Skin epidermis (tissue), 12 donors: ENCODE measurements around the gene ATP2A2.
"Not testable (repeated sequence)": the region's sequence is repeated elsewhere in the genome, so short reads cannot be mapped to it uniquely, and the experiment has no call there.

Experiments
- H3K27ac ChIP-seq, 21 experiments: fragments of 200-600 bp; sonication (generic) in 11 of 21; one replicate each; pipeline ENCODE4 v1.5.0; 2020; ENCODE audit warnings: mild to moderate bottlenecking in 3 of 21, inconsistent platforms in 2 of 21, moderate library complexity in 2 of 21
- H3K4me3 ChIP-seq, 7 experiments: fragments of 200-600 bp; sonication (generic) in 2 of 7; one replicate each; pipeline ENCODE4 v1.5.0; 2020; ENCODE audit warnings: inconsistent platforms in 2 of 7, mild to moderate bottlenecking in 2 of 7, moderate library complexity in 1 of 7

The ATP2A2 gene

DNA sequence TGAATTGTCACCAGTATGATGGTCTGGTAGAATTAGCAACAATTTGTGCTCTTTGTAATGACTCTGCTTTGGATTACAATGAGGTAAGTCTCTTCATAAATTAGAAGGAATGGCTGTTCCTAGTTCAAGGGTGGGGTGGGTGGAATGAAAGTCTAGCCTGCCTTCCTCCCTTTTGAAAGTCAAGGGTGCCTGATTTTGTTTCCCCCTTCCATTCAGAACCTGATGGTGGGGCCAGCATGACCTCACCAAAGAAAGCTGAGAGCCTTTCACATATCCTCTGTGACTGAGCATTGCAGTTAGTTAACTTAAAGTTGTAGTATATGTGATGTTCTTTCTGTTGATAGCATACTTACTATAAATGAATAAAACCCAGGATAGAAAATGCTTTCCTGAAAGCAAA, 52.2 kb downstream of the ATP2A2 start:
- Histone ChIP-seq H3K4me3 (no peak overlapping the region), H3K27ac (no peak overlapping the region)

DNA sequence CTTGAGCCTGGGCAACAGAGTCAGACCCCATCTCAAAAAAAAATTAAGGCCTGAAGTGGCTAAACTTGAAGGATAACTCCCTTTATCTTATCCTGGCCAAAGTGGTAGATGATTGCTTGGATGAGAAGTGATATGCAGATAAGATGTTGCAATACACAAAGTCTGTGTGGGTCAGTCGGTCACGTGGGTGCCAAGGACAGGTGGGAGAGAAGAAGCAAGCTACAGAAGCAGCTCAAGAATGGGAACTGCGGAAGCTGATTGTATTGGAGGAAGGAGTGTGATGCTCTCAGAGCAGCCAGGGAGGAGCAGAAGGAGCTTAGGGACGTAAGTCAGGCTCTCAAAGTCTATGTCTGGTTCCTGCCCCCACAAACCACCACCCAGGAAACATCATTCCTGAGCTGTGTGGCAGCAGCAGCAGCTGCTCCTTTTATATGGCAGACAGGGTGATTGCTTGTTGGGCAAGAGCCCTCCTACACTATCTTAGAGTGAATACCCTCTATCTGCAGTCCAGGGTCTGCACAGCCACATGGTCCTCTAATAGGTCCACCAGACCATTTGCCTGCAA, 54.5 kb downstream of the ATP2A2 start:
- H3K27ac ChIP-seq, result peak overlapping the region in 3 of 21 experiments; percentile 17 to 56 (median 18)
- no peak overlapping the region for H3K4me3 ChIP-seq

DNA sequence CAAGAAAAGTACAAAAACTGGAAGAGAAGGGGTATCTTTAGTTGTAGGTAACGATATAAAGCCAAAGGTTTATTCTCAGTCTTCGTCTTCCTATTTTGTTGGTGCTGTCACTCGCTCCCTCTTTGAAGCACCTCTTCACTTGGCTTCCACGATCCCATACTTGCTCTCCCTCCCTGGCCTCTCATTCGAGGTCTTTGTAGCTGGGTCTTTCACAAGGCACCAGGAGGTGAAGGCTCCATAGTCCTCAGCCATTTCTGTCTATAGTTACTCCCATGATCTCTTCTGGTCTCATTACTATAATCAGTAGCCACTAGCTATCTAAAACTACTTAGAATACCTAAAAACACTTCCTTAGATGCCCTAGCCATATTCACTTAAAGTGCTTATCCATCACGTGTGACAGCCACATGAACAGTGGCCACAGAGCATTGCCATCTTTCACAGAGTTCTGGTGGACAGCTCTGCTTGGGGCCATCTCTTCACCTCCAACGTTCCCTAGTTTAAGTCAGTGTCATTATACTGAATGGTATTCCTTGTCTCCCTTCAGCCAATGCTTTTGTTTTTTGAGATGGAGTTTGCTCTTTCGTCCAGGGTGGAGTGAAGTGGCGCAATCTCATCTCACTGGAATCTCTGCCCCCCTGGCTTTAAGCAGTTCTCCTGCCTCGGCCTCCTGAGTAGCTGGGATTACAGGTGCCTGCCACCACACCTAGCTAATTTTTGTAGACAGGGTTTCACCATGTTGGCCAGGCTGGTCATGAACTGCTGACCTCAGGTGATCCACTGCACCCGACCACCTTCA, 57.1 kb downstream of the ATP2A2 start:
- Histone ChIP-seq H3K4me3 (no peak overlapping the region), H3K27ac (peak overlapping the region in 3 of 21 experiments; percentile 29 to 58 (median 45))

DNA sequence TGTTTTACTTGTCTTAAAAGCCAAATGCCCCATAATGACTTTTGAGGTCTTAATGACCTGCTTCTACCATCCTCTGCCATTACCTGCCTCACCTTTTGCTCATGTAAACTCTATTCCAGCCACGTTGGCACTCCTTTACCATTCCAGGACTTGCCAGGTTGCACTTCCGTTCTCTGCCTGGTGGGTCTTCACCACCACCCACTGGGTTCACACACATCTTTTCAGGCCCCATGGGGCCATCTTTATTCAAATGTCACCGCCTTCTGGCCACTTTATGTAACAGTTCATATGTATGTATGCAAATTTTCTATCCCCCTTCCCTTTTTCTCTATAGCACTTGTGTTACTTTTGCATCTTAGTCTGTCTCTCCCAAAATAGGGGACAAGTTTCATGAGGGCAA, 57.7 kb downstream of the ATP2A2 start:
- H3K27ac ChIP-seq, result peak overlapping the region in 3 of 21 experiments; percentile 29 to 58 (median 45)
- no peak overlapping the region for H3K4me3 ChIP-seq

DNA sequence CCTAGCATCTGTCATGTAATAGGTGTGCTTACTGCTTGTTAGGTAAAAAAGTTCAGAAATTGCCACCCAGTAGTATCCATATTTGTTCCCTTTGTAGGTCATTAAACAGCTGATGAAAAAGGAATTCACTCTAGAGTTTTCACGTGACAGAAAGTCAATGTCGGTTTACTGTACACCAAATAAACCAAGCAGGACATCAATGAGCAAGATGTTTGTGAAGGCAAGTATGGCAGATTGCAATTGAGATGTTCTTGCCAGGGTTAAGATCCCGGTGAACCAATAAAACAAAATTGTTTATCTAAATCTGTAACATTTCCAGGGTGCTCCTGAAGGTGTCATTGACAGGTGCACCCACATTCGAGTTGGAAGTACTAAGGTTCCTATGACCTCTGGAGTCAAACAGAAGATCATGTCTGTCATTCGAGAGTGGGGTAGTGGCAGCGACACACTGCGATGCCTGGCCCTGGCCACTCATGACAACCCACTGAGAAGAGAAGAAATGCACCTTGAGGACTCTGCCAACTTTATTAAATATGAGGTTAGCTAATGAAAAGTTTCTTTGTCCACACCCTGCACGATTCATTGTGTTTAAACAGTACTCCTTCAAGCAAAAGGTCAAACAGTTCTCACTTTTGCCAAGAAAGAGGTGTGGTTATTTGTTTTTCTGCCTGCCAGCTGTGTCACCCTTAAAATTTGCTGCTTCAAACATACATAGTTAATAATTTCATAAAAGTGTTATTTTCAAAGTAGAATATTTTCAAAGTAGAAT, 58.3 kb downstream of the ATP2A2 start:
- peak overlapping the region in 3 of 21 experiments; percentile 0 to 45 (median 29) for H3K27ac ChIP-seq
- no peak overlapping the region for H3K4me3 ChIP-seq

DNA sequence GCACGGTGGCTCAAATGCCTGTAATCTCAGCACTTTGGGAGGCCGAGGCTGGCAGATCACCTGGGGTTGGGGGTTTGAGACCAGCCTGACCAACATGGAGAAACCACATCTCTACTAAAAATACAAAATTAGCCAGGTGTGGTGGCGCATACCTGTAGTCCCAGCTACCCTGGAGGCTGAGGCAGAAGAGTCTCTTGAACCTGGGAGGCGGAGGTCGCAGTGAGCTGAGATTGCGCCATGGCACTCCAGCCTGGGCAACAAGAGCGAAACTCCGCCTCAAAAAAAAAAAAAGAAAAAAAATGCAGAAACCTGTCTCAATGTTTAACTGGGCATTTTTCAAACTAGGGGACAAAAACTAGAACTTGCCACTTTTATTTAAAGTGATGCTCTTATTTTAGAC, 59.2 kb downstream of the ATP2A2 start:
- H3K27ac ChIP-seq, result peak overlapping the region in 2 of 21 experiments; percentile 48 to 51
- H3K4me3 ChIP-seq, result not testable (repeated sequence)

DNA sequence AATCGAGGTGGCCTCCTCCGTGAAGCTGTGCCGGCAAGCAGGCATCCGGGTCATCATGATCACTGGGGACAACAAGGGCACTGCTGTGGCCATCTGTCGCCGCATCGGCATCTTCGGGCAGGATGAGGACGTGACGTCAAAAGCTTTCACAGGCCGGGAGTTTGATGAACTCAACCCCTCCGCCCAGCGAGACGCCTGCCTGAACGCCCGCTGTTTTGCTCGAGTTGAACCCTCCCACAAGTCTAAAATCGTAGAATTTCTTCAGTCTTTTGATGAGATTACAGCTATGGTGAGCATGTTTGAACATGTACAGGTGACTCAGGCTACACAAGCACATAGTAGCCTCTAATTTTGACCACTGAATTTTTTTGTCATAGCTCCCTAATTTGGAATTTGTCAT, 59.7 kb downstream of the ATP2A2 start:
- peak overlapping the region in 4 of 21 experiments; percentile 10 to 51 (median 42) for H3K27ac ChIP-seq

DNA sequence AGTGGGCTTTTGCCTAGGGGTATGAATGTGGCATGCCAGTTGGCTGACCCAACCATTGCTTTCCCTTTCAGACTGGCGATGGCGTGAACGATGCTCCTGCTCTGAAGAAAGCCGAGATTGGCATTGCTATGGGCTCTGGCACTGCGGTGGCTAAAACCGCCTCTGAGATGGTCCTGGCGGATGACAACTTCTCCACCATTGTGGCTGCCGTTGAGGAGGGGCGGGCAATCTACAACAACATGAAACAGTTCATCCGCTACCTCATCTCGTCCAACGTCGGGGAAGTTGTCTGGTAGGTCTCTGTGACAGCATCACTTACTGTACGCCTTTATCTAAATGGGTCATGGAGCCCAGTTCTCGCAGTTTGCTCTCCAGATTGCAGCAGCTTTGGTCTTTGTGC, 61.1 kb downstream of the ATP2A2 start:
- H3K27ac ChIP-seq, result peak overlapping the region in 2 of 21 experiments; percentile 35 to 37

More for the DNA sequence above, 59.7 kb downstream of the ATP2A2 start:
- no peak overlapping the region for H3K4me3 ChIP-seq

DNA sequence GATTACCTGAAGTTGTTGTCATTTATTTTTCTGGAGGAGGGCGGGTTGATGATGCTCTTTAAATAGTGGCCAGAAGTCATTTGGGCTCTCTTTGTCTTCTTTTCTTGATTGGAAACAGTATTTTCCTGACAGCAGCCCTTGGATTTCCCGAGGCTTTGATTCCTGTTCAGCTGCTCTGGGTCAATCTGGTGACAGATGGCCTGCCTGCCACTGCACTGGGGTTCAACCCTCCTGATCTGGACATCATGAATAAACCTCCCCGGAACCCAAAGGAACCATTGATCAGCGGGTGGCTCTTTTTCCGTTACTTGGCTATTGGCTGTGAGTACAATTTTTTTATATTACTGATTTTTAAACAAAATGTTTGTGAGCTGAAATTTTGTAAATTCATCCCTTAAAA, 62.1 kb downstream of the ATP2A2 start:
- Histone ChIP-seq H3K27ac (peak overlapping the region in 8 of 21 experiments; percentile 5 to 77 (median 43)), H3K4me3 (no peak overlapping the region)

More for the DNA sequence above, 61.1 kb downstream of the ATP2A2 start:
- no peak overlapping the region for H3K4me3 ChIP-seq

DNA sequence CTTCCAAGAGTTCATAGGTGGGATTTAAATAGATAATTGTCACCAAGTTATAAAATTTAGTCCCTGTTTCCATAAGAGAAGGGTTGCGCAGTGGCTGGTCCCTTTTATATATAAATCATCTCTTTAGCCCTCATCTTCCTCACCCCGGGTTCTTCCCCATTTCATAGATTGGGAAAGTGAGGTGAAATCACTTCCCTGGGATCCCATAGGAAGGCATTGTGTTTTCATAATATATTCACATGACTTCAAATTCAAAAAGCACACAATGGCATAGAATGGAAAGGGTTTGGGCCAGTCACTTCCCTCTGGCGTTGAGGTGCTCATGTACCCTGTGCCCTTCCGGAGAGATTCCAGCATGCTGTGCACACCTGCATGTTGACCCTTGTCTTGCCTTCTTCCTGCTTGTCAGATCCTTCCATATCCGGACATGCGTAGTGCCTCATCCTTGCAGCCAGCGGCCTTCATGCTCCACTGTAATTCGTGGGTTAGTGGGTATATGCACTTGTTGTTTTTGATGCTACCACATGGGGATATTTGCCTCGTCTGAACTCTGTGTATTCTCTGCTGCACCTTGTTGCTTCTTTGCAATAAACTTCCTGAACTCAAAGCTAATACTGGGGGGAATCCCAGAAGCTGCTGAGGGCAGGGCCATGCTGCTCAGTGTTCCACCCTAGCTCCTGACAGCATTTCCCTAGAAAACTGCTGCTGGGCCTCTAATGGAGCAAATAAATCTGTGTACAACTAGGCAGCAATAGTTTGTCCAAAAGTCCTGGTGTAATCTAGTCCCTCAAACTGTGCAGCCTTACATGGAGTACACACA, 62.9 kb downstream of the ATP2A2 start:
- Histone ChIP-seq H3K4me3 (no peak overlapping the region), H3K27ac (peak overlapping the region in 19 of 21 experiments; percentile 46 to 82 (median 76))

DNA sequence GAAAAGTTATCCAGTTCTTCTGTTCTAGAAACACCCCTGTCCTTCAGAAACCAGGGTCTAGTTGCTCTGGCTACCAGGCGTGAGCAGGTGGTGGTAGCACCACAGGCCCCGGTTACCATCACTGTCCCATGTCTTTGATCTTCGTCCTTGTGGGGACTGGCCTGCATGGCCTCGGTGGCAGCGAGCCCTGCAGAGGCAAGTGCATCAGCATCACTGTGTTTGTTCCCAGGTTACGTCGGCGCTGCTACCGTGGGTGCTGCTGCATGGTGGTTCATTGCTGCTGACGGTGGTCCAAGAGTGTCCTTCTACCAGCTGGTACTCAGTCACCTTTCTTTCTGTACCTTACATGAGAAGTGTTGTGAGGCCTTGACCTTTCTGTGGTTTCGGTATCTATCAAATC, 63.6 kb downstream of the ATP2A2 start:
- H3K4me3 ChIP-seq, result no peak overlapping the region
- peak overlapping the region in 19 of 21 experiments; percentile 46 to 82 (median 76) for H3K27ac ChIP-seq

DNA sequence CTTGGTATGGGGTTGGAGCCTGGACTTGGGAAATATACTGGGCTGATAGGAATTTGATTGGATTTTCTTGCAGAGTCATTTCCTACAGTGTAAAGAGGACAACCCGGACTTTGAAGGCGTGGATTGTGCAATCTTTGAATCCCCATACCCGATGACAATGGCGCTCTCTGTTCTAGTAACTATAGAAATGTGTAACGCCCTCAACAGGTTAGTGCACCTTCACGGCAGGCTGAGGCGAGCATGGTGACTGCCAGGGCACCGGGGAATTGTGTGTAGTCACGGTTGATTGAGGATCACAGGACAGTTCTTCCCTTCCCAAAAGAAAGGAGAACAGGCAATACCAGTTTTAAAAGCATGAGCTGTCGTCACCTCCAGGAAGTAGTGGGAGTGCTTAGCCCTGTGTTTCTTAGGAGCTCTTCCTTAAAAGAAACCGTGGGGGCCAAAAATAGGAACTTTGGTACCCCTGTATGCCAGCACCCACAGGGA, 64.2 kb downstream of the ATP2A2 start:
- no peak overlapping the region for H3K4me3 ChIP-seq
- H3K27ac ChIP-seq, result peak overlapping the region; percentile 45 to 87 (median 77)

DNA sequence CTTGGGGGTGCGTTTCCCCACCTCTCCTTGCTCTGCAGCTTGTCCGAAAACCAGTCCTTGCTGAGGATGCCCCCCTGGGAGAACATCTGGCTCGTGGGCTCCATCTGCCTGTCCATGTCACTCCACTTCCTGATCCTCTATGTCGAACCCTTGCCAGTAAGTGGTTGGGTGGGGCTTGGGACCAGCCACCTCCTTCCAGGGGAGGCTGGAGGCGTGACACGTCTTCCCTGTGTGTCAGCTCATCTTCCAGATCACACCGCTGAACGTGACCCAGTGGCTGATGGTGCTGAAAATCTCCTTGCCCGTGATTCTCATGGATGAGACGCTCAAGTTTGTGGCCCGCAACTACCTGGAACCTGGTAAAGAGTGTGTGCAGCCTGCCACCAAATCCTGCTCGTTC, 64.9 kb downstream of the ATP2A2 start:
- Histone ChIP-seq H3K27ac (peak overlapping the region in 20 of 21 experiments; percentile 57 to 87 (median 76)), H3K4me3 (no peak overlapping the region)

DNA sequence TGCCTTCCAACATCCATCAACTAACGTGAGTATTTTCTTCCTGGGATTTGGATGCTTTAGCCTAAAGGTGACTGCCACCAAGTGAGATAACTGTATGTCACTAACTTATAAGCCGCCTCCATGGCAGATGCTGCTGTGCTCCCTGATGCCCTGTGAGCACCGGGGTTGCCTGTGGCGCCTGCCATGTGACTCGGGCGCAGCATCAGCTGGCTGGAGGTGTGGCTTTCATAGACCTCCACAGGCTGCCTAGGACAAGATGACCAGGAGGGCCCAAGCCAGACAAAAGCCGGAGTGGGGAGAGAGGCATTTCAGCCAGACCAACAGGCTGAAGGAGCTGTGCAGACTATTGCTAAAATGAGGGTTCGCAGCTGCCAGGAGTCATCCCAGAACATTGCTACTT, 66.7 kb downstream of the ATP2A2 start:
- no peak overlapping the region for H3K4me3 ChIP-seq
- peak overlapping the region in 3 of 21 experiments; percentile 11 to 19 (median 16) for H3K27ac ChIP-seq

DNA sequence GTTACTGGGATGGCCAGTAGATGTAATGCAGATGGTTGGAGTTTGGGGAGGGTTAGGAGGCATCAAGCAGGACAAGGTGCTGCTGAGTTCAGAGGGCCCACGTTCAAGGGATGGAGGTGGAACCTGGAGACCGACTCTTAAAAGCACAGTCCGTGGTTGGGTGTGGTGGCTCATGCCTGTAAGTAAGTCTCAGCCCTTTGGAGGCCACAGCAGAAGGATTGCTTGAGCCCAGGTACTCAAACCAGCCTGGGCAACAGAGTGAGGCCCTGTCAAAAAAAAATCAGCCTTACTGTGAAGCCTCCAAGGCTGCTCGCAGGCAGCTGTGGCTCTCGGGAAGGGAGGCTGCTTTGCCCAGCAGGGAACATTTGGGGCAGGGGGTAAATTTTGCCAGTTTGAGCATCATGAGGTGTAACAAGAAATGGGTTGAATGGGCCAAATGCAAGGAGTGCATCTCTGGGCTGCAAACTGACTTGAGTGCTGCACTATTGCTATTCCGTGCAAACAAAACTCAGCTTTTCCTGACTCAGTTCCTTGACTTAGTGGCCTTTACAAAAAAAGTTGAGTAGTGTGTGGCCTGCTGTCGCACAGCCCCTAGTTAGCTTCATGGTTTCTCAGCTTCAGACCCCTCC, 67.5 kb downstream of the ATP2A2 start:
- H3K27ac ChIP-seq, result peak overlapping the region in 13 of 21 experiments; percentile 2 to 72 (median 50)
- H3K4me3 ChIP-seq, result no peak overlapping the region

DNA sequence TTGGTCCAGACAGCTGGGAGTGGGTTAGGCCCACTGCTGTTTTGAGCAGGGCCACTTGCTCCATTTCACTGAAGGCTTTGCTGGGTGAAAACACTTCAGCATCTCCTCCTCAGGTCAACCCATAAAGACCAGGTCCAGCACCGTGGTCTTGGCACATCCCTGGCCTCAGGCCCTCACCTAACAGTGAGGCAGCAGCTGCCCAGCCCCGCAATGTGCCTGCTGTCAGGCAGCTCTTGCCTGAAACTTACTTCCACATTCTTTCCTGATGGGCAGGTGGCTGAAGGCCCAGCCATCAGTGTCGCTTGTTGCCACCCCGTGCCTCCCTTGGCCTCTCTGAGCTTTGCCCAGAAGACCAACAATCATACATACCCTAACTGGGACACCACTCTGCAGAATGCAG, 68.0 kb downstream of the ATP2A2 start:
- no peak overlapping the region for H3K4me3 ChIP-seq
- H3K27ac ChIP-seq, result peak overlapping the region in 15 of 21 experiments; percentile 2 to 72 (median 50)

DNA sequence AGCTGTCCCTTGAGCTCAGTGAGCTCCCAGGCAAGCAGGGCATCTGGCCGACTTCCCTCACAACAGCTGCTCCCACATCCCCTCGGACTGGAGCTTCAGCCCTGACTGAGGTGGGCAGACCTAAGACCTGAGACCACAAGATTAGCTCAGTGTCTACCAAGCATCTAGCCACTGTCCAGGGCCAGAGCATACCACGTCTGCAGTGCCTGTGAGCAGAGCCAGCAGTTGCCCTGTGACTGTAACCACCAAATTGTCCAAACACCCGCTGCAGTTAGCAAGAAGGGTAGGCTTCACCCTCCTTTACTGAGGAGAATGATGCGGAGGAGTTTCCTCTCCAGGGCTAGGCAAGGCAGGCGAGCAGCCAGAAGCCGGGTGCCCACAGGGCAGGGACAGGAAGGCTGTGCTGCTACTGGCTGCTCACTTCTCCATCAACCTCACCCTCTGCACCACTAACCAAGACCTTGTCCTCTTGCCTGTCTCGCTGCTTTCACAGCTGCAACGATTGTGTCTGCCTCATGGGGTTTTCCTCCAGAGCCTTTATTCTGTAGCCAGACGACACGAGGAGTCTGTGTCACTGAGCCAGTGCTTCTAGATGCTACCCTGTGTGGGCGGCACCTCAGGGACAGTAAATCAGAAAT, 68.6 kb downstream of the ATP2A2 start:
- Histone ChIP-seq H3K4me3 (no peak overlapping the region), H3K27ac (peak overlapping the region in 15 of 21 experiments; percentile 2 to 72 (median 50))

DNA sequence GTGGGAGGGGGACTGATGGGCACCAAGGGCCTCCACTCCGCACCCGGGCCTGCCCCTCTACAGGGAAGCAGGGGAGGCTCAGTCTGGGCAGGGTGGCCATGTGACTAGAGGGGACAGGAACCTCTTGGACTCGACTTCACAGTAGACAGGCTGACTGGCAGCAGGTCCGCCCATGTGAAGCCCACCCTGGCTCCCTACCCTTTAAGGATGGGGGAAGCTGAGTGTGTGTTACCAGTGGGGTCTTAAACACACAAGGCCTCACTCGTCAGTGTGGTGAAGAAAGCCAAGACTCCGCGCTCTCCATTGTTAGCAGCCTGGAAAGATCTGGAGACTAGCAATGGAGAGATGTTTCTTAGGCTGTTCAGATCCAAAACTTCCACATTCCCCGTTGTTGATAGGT, 70.1 kb downstream of the ATP2A2 start:
- Histone ChIP-seq H3K27ac (no peak overlapping the region), H3K4me3 (no peak overlapping the region)
